Body of pancreas (tissue), 4 donors: Measurements from ENCODE around the gene KIF16B. TPM values are rescaled to one million over a fixed set of nuclear protein-coding genes. Genes with fewer than 3 reads are reported as not detected.

Source experiments
- ATAC-seq: fragments of 150-250 bp; one replicate; pipeline ENCODE4 v1.9.1; 2016
- DNase-seq, 4 donors: peaks; one replicate each; pipeline ENCODE4 v3.0.0-alpha.2; 2019
- H3K27ac ChIP-seq, 4 donors: fragments of 200-600 bp; sonication (generic); 1 replicate in 3 of 4; 2 replicates in 1 of 4; pipeline versions ENCODE4 v1.5.1 to v1.6.1; 2016 to 2019; ENCODE audit warnings: mild to moderate bottlenecking in 1 of 4, mixed read lengths in 1 of 4, moderate library complexity in 1 of 4
- H3K27me3 ChIP-seq, 2 donors: fragments of 200-600 bp; sonication (generic); one replicate each; pipeline ENCODE4 v1.6.0; 2016; ENCODE audit warnings: mild to moderate bottlenecking in 1 of 2
- H3K36me3 ChIP-seq, 2 donors: fragments of 200-600 bp; sonication (generic); replicated peaks in 1 of 2; 2 replicates each; pipeline ENCODE4 v1.5.1; 2016; ENCODE audit warnings: low read depth in 2 of 2; ENCODE audit not compliant: insufficient read depth in 1 of 2
- H3K4me1 ChIP-seq: fragments of 200-600 bp; sonication (generic); one replicate; pipeline ENCODE4 v1.6.0; 2016
- H3K4me3 ChIP-seq, 2 donors: fragments of 200-600 bp; sonication (generic); 1 replicate in 1 of 2; 2 replicates in 1 of 2; pipeline ENCODE4 v1.5.1; 2016 to 2019
- H3K9me3 ChIP-seq, 3 donors: fragments of 200-600 bp; sonication (generic); 1 replicate in 2 of 3; 2 replicates in 1 of 3; pipeline ENCODE4 v1.5.1; 2016
- POLR2A ChIP-seq, 3 donors: fragments of 450-650 bp; IDR thresholded peaks; one replicate each; pipeline ENCODE4 v1.6.1; 2016; ENCODE audit warnings: antibody characterized with exemption in 3 of 3, mild to moderate bottlenecking in 2 of 3
- WGBS, 2 donors: methylation state at CpG; one replicate each; pipeline ENCODE4 v1.1.5; 2017; 5-methylcytosine and 5-hydroxymethylcytosine counted together
- intact Hi-C: fragments of 100-400 bp; cut with DNase I; formaldehyde crosslinking; loops from one replicate; pipeline ENCODE4 v1.15.1; 2023
- total RNA-seq, 2 donors: library from RNA; depleted of rRNA; stranded (reverse); fragments of >200 nt; gene quantifications; one replicate each; pipeline ENCODE4 v1.1.0, GENCODE V29; 2016
- TF ChIP-seq, protein P1 (sequence below), 7 experiments: fragments of 450-650 bp in 4 of 7; fragments of 200-600 bp in 3 of 7; sonication (generic) in 3 of 7; IDR thresholded peaks; one replicate each; pipeline ENCODE4 v1.5.1; 2016 to 2019; ENCODE audit warnings: antibody characterized with exemption in 7 of 7

The KIF16B gene
- total RNA-seq, 2 donors from 2014 or later, result 13.7 to 55.0 TPM

GRCh38 chr20:16580147-16580546 is 6.9 kb upstream of the KIF16B start:
- ATAC-seq (peak; percentile 38), DNase-seq (no peak)
- Histone ChIP-seq H3K27me3 (no peaks in the 10 kb centered on the region), H3K4me3 (no peak overlapping the region), H3K36me3 (no peaks in the 10 kb centered on the region), H3K4me1 (peaks cover 17% of the 10 kb centered on the region), H3K9me3 (no peaks in the 10 kb centered on the region), H3K27ac (no peak overlapping the region)
- TF ChIP-seq POLR2A (IDR thresholded peaks at IDR 0.05), result no peak
- WGBS, 2 donors, result 9 to 20% methylated on average over 3 of the region's 3 CpGs
- intact Hi-C loops, result no loop called here

DNA sequence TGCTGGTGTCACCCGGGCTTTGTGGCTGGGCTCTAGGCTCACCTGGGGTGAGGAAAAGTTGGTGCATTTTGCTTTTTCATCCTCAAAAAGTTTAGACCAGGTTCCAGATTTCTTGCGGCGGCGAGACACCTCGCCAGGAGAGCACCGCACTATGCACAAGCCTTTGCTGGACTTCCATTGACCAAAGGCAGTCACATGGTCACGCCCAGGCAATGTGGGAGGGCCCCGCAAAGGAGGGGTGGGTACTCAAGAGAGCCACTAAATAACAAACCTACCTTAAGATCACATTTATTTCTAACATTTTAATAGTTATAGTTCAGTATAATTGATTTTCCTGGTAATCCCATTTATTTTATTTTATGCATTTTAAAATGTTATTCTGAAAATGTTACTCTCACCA is 3.0 kb upstream of the KIF16B start:
- no peaks in the 10 kb centered on the region for H3K27me3 ChIP-seq
- H3K4me3 ChIP-seq, result no peak overlapping the region
- H3K36me3 ChIP-seq, result no peaks in the 10 kb centered on the region
- TF ChIP-seq, protein P1, sequence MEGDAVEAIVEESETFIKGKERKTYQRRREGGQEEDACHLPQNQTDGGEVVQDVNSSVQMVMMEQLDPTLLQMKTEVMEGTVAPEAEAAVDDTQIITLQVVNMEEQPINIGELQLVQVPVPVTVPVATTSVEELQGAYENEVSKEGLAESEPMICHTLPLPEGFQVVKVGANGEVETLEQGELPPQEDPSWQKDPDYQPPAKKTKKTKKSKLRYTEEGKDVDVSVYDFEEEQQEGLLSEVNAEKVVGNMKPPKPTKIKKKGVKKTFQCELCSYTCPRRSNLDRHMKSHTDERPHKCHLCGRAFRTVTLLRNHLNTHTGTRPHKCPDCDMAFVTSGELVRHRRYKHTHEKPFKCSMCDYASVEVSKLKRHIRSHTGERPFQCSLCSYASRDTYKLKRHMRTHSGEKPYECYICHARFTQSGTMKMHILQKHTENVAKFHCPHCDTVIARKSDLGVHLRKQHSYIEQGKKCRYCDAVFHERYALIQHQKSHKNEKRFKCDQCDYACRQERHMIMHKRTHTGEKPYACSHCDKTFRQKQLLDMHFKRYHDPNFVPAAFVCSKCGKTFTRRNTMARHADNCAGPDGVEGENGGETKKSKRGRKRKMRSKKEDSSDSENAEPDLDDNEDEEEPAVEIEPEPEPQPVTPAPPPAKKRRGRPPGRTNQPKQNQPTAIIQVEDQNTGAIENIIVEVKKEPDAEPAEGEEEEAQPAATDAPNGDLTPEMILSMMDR (IDR thresholded peaks at IDR 0.05), result no peak
- no peak for TF ChIP-seq POLR2A (IDR thresholded peaks at IDR 0.05)
- ATAC-seq (no peak), DNase-seq (no peak)
- WGBS, 2 donors, result 91 to 94% methylated on average over 8 of the region's 8 CpGs
- intact Hi-C loops, result no loop called here
- peaks cover 41% of the 10 kb centered on the region for H3K4me1 ChIP-seq
- no peaks in the 10 kb centered on the region for H3K9me3 ChIP-seq
- H3K27ac ChIP-seq, result no peak overlapping the region

GRCh38 chr20:16575390-16576140 is 2.3 kb upstream of the KIF16B start:
- Histone ChIP-seq H3K9me3 (no peaks in the 10 kb centered on the region), H3K27me3 (no peaks in the 10 kb centered on the region), H3K4me1 (peaks cover 43% of the 10 kb centered on the region), H3K4me3 (peak overlapping the region; percentile 14 to 43), H3K27ac (peak overlapping the region; percentile 51 to 75 (median 67)), H3K36me3 (no peaks in the 10 kb centered on the region)
- TF ChIP-seq, protein P1 (IDR thresholded peaks at IDR 0.05), result no peak
- no peak for TF ChIP-seq POLR2A (IDR thresholded peaks at IDR 0.05)
- 30 to 31% methylated on average over 18 of the region's 18 CpGs for WGBS, 2 donors
- intact Hi-C loops, result no loop called here
- DNase-seq, result no peak
- ATAC-seq, result no peak

DNA sequence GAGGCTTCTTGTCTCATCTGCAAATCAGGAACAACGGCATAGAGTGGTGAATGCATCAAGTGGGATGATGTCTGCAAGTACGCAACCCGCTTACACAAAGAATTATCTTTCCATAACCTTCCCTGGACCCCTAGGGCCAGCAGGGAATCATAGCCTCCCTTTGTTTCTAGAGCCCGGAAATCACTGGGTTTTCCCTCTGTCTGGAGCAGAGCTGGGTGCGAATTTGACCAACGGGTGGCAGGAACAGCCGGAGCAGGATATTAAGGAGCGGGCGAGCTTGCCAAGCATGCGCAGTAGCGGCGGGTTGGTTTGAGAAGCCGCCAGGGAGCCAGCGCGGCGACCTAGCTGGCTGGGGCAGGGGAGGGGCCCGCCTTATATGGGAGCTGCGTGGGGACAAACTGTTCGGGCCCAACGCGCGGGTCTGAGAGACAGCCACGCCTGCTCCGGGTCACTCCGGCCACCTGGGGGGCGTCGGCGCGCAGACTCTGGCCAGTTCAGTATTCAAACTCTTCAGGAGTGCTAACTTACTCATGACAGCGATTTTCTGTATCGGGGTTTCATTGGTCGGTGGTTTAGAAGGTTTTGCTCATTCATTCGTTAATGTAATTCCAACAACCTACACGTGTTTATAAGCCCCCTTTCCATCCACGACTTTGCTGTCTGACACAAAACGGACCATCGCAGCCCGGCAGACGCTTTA is 1.6 kb upstream of the KIF16B start:
- peaks cover 38% of the 10 kb centered on the region for H3K4me1 ChIP-seq
- 7 to 11% methylated on average over 19 to 34 of the region's 39 CpGs for WGBS, 2 donors
- ATAC-seq, result peak; percentile 84

GRCh38 chr20:16571333-16571732 is 1.9 kb downstream of the KIF16B start:
- DNase-seq (no peak), ATAC-seq (no peak)
- Histone ChIP-seq H3K9me3 (no peaks in the 10 kb centered on the region), H3K36me3 (no peaks in the 10 kb centered on the region), H3K4me3 (no peak overlapping the region), H3K27me3 (no peaks in the 10 kb centered on the region), H3K4me1 (peaks cover 43% of the 10 kb centered on the region), H3K27ac (no peak overlapping the region)
- intact Hi-C loops, result no loop called here
- no peak for TF ChIP-seq POLR2A (IDR thresholded peaks at IDR 0.05)
- TF ChIP-seq, protein P1 (IDR thresholded peaks at IDR 0.05), result no peak
- WGBS, 2 donors, result 94 to 95% methylated on average over 5 of the region's 5 CpGs

More for the DNA sequence above, 1.6 kb upstream of the KIF16B start:
- peak overlapping the region; percentile 51 to 75 (median 67) for H3K27ac ChIP-seq
- H3K36me3 ChIP-seq, result no peaks in the 10 kb centered on the region
- peak; percentile 91 to 94 (median 93) for DNase-seq
- intact Hi-C loops, result no loop called here
- H3K4me3 ChIP-seq, result peak overlapping the region; percentile 14 to 43
- peak in 2 of 3 donors; percentile 27 to 33 for TF ChIP-seq POLR2A (IDR thresholded peaks at IDR 0.05)
- TF ChIP-seq, protein P1 (IDR thresholded peaks at IDR 0.05), result peak in 1 of 7 experiments; percentile 7
- H3K9me3 ChIP-seq, result no peaks in the 10 kb centered on the region
- H3K27me3 ChIP-seq, result no peaks in the 10 kb centered on the region
